Smooth muscle cell (in vitro differentiated cells): ENCODE measurements around the gene TCAF1. TPM values are rescaled to one million over a fixed set of nuclear protein-coding genes. Genes with fewer than 3 reads are reported as not detected.

Experiments
- DNase-seq: peaks from one replicate; lab custom pipeline; 2025; ENCODE audit not compliant: unreplicated experiment; lab: John Stamatoyannopoulos, UW
- H2AFZ ChIP-seq: fragments of 200-600 bp; sonication (generic); 2 replicates; pipeline ENCODE4 v1.6.0; 2016; ENCODE audit warnings: antibody characterized with exemption, low read depth, mild to moderate bottlenecking
- H3F3A ChIP-seq: fragments of 200-600 bp; sonication (generic); 2 replicates; pipeline ENCODE4 v1.6.0; 2017; ENCODE audit warnings: antibody characterized with exemption, low read depth
- H3K27ac ChIP-seq: fragments of 200-600 bp; sonication (generic); 2 replicates; pipeline ENCODE4 v1.5.1; 2016; ENCODE audit warnings: low read depth, mild to moderate bottlenecking
- H3K27me3 ChIP-seq: fragments of 200-600 bp; sonication (generic); 2 replicates; pipeline ENCODE4 v1.6.1; 2016; ENCODE audit warnings: low read depth, mild to moderate bottlenecking
- H3K36me3 ChIP-seq: fragments of 200-600 bp; sonication (generic); 2 replicates; pipeline ENCODE4 v1.5.1; 2016; ENCODE audit warnings: low read depth
- H3K4me1 ChIP-seq: fragments of 200-600 bp; sonication (generic); 2 replicates; pipeline ENCODE4 v1.5.1; 2016; ENCODE audit warnings: low read depth
- H3K4me2 ChIP-seq: fragments of 200-600 bp; sonication (generic); 2 replicates; pipeline ENCODE4 v1.6.0; 2016; ENCODE audit warnings: mild to moderate bottlenecking
- H3K4me3 ChIP-seq: fragments of 200-600 bp; sonication (generic); 2 replicates; pipeline ENCODE4 v1.5.1; 2016; ENCODE audit warnings: mild to moderate bottlenecking
- H3K79me2 ChIP-seq: fragments of 200-600 bp; sonication (generic); 2 replicates; pipeline ENCODE4 v1.6.0; 2016; ENCODE audit warnings: low read depth, mild to moderate bottlenecking
- H3K9ac ChIP-seq: fragments of 200-600 bp; sonication (generic); 2 replicates; pipeline ENCODE4 v1.6.0; 2016; ENCODE audit warnings: low read depth
- H3K9me3 ChIP-seq: fragments of 200-600 bp; sonication (generic); replicated peaks from 2 replicates; pipeline ENCODE4 v1.5.1; 2016; ENCODE audit warnings: low read depth
- H4K20me1 ChIP-seq: fragments of 200-600 bp; sonication (generic); 2 replicates; pipeline ENCODE4 v1.6.0; 2016; ENCODE audit warnings: low read depth
- WGBS: methylation state at CpG from one replicate; pipeline ENCODE4 v1.1.7; 2016; ENCODE audit warnings: low lambda C conversion rate; 5-methylcytosine and 5-hydroxymethylcytosine counted together
- polyA plus RNA-seq: library from polyadenylated mRNA; unstranded; fragments of >200 nt; fragmentation: Nextera tagmentation; extraction: Ambion mirVana; gene quantifications from 2 replicates; pipeline ENCODE4 v1.2.1, GENCODE V29; 2016
- total RNA-seq: library from RNA; depleted of rRNA; stranded (reverse); fragments of >200 nt; gene quantifications from 2 replicates; pipeline ENCODE4 v1.2.3, GENCODE V29; 2014
- TF ChIP-seq, protein P1 (sequence below): fragments of 200-600 bp; sonication (generic); IDR thresholded peaks from 2 replicates; pipeline ENCODE4 v1.5.1; 2017; ENCODE audit warnings: borderline replicate concordance, mild to moderate bottlenecking, antibody characterized with exemption; ENCODE audit not compliant: insufficient read depth, poor library complexity, severe bottlenecking

Gene TCAF1
- total and polyA plus RNA-seq, 2 experiments from 2014 or later = 147 to 177 TPM

DNA sequence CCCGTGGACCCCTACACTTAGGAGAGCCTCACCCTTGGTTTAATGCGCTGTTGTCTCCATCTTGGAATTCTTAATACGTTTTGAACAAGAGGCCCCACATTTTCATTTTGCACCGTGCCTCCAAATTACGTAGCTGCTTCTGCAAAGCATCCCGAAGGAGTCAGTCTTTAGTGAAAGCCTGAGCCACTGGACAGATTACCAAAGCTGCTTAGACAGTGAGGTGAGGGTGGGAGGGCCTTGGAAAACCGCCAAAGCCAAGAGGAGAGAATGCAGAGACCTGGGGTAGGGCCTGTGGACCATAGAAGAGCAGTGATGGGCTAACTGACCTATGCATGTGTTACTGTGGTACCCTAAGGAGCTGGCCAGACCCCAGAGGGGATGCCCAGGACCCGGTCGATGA lies 4.2 kb upstream of the TCAF1 start:
- Histone ChIP-seq H3F3A (peaks cover 16% of the 10 kb centered on the region), H3K4me2 (no peak overlapping the region), H3K4me3 (no peak overlapping the region), H2AFZ (no peak overlapping the region), H3K36me3 (no peaks in the 10 kb centered on the region), H3K27me3 (no peaks in the 10 kb centered on the region), H3K9me3 (no peaks in the 10 kb centered on the region), H3K79me2 (peaks cover 4% of the 10 kb centered on the region), H3K27ac (no peak overlapping the region), H3K9ac (no peak overlapping the region), H3K4me1 (peaks cover 7% of the 10 kb centered on the region), H4K20me1 (peaks cover 3% of the 10 kb centered on the region)
- TF ChIP-seq, protein P1, sequence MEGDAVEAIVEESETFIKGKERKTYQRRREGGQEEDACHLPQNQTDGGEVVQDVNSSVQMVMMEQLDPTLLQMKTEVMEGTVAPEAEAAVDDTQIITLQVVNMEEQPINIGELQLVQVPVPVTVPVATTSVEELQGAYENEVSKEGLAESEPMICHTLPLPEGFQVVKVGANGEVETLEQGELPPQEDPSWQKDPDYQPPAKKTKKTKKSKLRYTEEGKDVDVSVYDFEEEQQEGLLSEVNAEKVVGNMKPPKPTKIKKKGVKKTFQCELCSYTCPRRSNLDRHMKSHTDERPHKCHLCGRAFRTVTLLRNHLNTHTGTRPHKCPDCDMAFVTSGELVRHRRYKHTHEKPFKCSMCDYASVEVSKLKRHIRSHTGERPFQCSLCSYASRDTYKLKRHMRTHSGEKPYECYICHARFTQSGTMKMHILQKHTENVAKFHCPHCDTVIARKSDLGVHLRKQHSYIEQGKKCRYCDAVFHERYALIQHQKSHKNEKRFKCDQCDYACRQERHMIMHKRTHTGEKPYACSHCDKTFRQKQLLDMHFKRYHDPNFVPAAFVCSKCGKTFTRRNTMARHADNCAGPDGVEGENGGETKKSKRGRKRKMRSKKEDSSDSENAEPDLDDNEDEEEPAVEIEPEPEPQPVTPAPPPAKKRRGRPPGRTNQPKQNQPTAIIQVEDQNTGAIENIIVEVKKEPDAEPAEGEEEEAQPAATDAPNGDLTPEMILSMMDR = no peak
- DNase-seq = no peak
- 88% methylated on average over 9 of the region's 9 CpGs for whole genome bisulfite sequencing

DNA sequence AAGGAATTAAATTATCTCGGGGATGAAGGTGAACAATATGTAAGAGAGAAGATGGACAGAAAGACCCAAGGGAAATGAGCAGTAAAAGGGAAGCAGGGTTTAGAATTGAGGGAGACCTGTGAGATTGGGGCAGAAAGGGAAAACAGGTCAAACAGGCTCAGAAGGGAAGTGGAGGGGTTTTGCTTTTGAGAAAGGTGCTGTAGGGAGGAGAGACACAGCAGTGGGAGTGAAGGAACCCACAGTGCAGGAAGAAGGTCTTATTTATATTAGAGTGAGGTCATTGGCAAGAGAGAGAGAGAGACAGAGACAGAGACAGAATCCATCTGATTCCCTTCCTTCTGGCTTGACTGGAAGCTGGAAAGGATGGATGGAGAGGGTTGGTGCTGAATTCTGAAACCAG lies 3.5 kb upstream of the TCAF1 start:
- Histone ChIP-seq H3K79me2 (peaks cover 10% of the 10 kb centered on the region), H3K4me1 (peaks cover 12% of the 10 kb centered on the region), H3K4me2 (peak overlapping the region; percentile 39), H3K36me3 (no peaks in the 10 kb centered on the region), H2AFZ (peak overlapping the region; percentile 71), H3K27me3 (no peaks in the 10 kb centered on the region), H4K20me1 (peaks cover 9% of the 10 kb centered on the region), H3K9me3 (no peaks in the 10 kb centered on the region), H3K9ac (no peak overlapping the region), H3K4me3 (no peak overlapping the region), H3K27ac (peak overlapping the region; percentile 61), H3F3A (peaks cover 10% of the 10 kb centered on the region)
- no peak for DNase-seq
- WGBS = 91% methylated on average over 1 of the region's 1 CpG
- TF ChIP-seq, protein P1 = no peak

DNA sequence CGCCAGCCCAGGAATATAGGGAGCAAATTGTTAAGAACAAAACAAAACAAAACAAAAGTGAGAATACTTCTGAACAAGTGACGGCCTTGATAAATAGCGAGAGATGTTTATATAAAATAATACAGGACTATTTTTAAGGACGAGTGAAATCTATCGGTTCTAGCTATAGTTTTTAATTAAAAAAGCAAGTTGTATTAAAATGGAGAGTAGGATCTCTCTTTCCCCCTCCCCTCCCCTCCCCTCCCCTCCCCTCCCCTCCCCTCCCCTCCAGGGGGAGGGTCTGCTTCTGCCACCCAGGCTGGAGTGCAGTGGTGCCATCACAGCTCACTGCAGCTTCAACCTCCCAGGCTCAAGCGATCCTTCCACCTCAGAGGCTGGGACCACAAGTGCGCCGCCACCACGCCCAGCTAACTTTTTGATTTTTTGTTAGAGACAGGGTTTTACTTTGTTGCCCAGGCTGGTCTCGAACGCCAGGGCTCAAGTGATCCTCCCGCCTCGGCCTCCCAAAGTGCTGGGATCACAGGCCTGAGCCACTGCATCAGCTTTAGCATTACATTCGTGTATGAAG lies 440 bp upstream of the TCAF1 start:
- WGBS = 62% methylated on average over 14 of the region's 14 CpGs

More for the DNA sequence above, 440 bp upstream of the TCAF1 start:
- DNase-seq = no peak
- Histone ChIP-seq H3K36me3 (no peaks in the 10 kb centered on the region), H2AFZ (no peak overlapping the region), H3K27ac (peak overlapping the region; percentile 87), H4K20me1 (peaks cover 40% of the 10 kb centered on the region), H3K79me2 (peaks cover 41% of the 10 kb centered on the region), H3K4me1 (peaks cover 43% of the 10 kb centered on the region), H3K9ac (no peak overlapping the region), H3K9me3 (no peaks in the 10 kb centered on the region), H3F3A (no peaks in the 10 kb centered on the region), H3K27me3 (no peaks in the 10 kb centered on the region), H3K4me3 (peak overlapping the region; percentile 87), H3K4me2 (peak overlapping the region; percentile 88)
- TF ChIP-seq, protein P1 = no peak
